ENCODE data around the gene ZNF324. TPM values are rescaled to one million over a fixed set of nuclear protein-coding genes. Genes with fewer than 3 reads are reported as not detected.
"Not testable (repeated sequence)": the region's sequence is repeated elsewhere in the genome, so short reads cannot be mapped to it uniquely, and the experiment has no call there.

The ZNF324 gene
- 10 to 100 TPM in 3 of 4 donors, 1 to 10 TPM in 1; 7.3 to 23.3 (median 15.8) TPM for total RNA-seq

DNA sequence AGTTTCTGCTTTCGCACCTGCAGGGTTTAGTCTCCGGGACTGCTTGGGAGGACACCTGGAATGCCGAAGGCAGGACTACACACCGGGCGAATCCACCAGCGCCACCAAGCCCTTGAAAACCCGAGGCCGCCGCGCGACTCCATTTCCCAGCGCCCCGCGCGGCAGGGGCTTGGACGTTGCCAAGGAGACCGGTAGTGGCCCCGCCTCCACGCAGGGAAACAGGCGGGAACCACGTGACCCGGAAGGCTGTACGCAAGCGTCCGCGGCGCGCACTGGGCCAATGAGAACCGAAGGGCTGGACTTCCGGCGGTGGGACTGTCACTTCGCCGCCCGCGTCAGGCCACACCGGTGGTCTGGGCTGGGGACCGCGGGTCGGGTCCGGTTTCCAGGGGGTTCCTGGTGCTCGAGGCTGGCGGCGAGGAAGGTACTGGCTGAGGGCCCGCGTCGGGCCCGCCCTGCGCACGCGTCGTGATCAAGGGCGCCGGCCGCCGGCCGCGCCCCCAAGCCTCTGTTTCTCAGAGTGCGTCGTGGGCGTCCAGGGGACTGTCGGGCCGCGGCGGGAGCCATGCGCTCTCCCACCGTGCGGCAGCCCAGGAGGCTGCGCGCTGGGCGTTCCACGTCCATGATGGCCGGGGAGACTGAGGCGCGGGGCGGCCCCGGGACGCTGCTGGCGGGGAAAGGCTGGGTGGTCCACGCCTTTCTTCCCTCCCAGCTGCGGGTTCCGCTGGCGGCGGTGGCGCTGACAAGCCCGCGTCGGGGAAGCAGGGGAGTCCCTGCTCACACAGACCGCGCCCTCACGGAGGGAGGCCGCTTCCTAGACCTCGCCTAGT is at the start of gene ZNF324:
Gene ZNF324, plus strand, starts transcription at position 321 of the 830 bp plus-strand sequence. CDS start 2,106 bp downstream, outside the sequence.
- peak; percentile 95 for ATAC-seq (ENCODE audit: low FRiP score)
- peak; percentile 97 for DNase-seq (ENCODE audit: low spot score)
- TF ChIP-seq, protein P1, sequence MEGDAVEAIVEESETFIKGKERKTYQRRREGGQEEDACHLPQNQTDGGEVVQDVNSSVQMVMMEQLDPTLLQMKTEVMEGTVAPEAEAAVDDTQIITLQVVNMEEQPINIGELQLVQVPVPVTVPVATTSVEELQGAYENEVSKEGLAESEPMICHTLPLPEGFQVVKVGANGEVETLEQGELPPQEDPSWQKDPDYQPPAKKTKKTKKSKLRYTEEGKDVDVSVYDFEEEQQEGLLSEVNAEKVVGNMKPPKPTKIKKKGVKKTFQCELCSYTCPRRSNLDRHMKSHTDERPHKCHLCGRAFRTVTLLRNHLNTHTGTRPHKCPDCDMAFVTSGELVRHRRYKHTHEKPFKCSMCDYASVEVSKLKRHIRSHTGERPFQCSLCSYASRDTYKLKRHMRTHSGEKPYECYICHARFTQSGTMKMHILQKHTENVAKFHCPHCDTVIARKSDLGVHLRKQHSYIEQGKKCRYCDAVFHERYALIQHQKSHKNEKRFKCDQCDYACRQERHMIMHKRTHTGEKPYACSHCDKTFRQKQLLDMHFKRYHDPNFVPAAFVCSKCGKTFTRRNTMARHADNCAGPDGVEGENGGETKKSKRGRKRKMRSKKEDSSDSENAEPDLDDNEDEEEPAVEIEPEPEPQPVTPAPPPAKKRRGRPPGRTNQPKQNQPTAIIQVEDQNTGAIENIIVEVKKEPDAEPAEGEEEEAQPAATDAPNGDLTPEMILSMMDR (IDR thresholded peaks at IDR 0.05) = no peak

DNA sequence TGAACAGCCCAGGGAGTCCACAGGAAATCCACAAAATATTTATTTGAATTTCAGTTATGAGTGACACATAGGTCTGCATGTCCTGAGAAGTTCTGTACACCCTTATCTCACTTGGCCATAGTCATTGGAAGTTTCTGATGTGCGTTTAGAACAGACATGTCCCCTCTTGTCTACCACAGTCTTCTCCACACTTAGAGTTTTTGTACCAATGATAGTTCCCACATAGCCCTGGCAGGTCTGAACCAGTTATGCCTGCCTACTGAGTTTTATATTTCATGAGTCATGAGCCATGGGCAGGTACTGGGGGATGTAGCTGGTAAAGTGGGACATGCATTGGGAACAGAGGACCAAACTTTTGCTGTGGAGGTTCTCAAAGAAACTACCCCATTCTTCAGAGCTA is 38.3 kb upstream of the ZNF324 start:
- DNase-seq (ENCODE audit: low spot score) (no peak), ATAC-seq (ENCODE audit: low FRiP score) (no peak)
- TF ChIP-seq, protein P1 (IDR thresholded peaks at IDR 0.05) = no peak

DNA sequence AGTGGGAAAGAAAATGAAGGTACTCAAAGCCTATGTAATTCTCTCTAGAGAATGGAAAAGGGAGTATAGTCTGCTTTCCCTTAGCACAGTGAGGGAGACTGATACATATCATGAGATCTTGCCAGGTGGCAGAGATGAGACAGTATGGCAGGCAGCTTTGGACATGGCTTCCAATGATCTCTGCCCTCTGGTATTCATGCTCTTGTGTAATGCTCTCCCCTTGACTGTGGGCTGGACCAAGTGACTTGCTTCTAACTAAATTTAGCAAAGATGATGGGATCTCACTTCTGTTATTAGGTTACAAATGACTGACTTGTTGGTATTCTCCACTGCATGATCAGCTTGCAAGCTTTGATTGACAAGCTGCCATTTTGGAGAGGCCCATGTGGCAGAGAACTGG is 37.1 kb upstream of the ZNF324 start:
- DNase-seq (ENCODE audit: low spot score) (no peak), ATAC-seq (ENCODE audit: low FRiP score) (no peak)
- TF ChIP-seq, protein P1 (IDR thresholded peaks at IDR 0.05) = no peak

DNA sequence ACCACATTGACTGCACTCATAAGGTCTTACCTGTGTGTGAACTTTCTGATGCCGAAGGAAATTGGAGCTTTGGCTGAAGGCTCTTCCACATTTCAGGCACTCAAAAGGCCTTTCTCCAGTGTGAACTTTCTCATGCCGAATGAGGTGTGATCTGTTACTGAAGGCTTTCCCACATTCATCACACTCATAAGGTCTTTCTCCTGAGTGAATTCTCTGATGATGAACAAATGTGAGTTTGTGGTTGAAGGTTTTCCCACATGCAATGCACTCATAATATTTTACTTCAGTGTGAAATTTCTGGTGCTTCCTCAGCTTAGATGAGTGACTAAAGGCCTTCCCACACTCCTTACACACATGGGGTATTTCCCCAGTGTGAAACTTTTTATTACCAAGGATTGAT is 32.7 kb upstream of the ZNF324 start:
- ATAC-seq (ENCODE audit: low FRiP score) (no peak), DNase-seq (ENCODE audit: low spot score) (no peak)
- TF ChIP-seq, protein P1 (IDR thresholded peaks at IDR 0.05) = no peak

DNA sequence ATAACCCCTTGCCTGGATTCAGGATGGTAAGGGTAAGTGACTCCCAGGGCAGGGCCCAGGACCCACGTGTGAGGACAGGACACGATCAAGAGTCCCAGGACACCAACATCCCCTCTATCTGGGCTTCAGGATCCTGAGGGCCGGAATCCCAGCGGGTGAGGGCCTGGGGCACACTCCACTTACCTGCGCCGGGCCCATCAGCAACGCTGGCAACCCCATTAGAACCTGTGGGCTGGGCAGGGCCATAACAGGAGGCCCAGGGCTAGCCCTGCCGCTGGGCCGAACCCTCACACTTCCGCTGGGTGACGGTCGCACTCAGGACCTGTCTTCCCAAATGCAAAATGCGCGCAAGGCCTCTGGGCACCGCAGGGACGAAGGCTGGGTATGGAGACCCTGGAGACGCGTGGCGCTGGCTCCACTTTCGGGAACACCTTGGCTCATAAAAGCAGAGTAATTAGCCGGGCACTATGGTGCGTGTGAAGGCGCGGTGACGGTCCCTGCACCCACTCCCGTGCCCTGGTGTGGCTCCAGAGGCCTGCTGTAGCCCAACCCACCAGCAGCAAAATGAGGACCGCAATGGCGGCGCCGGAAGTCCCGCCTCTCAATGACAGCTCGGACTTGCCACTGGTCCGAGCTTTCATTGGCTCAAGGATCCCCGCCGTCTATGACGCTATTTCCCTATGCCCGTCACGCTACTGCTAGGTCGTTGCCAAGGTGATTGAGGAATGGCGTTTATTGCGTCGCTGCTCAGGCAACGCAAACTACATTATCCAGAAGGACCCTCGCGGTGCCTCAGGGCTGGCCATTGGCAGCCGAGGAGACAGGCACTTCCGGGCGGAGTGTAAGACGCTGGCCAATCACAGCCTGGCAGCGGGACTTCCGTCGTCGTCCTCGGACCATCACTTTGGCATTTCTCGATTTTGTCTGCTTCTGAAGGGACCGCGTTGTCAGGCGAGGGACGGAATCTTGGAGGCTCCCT is 27.0 kb upstream of the ZNF324 start, which contains the start of gene ZNF132:
Gene ZNF132, minus strand, starts transcription at position 578 of the 979 bp plus-strand sequence. Its CDS starts 332 bp downstream, at position 246.
- ATAC-seq (ENCODE audit: low FRiP score) (peak; percentile 99), DNase-seq (ENCODE audit: low spot score) (peak; percentile 93)
- TF ChIP-seq, protein P1 (IDR thresholded peaks at IDR 0.05) = no peak

DNA sequence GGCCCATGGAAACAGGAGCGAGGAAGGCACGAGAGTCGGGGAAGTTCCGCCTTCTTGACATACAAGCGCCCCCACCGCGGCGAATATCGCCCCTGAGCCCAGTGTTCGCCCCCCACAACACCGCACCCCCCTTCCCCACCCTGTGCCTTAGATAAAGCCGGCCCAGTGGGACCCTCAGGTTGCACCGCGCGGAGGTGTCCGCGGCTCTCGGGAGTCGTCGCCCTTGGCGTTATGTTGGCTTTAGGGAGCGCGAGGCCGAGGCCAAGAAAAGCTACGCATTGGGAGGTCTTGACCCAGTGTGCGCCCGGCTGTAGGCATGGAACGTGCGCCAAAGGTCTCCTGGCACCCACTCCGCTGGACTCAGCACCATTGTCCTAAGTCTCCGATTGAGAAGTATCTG is 26.3 kb upstream of the ZNF324 start:
- TF ChIP-seq, protein P1 (IDR thresholded peaks at IDR 0.05) = no peak
- ATAC-seq (ENCODE audit: low FRiP score) (no peak), DNase-seq (ENCODE audit: low spot score) (no peak)

DNA sequence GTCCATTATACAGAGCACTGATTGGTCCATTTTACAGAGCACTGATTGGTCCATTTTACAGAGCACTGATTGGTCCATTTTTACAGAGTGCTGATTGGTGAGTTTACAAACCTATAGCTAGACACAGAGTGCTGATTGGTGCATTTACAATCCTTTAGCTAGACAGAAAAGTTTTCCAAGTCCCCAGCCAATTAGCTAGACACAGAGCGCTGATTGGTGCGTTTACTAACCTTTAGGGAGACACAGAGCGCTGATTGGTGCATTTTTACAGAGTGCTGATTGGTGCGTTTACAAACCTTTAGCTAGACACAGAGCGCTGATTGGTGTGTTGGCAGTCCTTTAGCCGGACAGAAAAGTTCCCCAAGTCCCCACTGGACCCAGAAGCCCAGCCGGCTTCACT is 23.9 kb upstream of the ZNF324 start:
- DNase-seq (ENCODE audit: low spot score); ATAC-seq (ENCODE audit: low FRiP score): not testable (repeated sequence)

DNA sequence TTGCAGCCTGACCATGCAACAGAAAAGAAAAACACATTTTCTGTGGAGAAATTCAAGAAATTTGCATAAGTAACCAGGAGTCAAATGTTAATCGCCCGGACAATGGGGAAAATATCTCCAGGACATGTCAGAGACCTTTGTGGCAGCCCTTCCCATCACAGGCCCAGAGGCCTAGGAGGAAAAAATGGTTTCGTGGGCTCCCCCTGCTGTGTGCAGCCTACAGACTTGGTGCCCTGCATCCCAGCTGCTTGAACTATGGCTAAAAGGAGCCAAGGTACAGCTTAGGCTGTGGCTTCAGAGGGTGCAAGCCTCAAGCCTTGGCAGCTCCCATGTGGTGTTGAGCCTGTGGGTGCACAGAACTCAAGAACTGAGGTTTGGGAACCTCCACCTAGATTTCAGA is 18.0 kb upstream of the ZNF324 start:
- not testable (repeated sequence) for DNase-seq (ENCODE audit: low spot score); ATAC-seq (ENCODE audit: low FRiP score)

DNA sequence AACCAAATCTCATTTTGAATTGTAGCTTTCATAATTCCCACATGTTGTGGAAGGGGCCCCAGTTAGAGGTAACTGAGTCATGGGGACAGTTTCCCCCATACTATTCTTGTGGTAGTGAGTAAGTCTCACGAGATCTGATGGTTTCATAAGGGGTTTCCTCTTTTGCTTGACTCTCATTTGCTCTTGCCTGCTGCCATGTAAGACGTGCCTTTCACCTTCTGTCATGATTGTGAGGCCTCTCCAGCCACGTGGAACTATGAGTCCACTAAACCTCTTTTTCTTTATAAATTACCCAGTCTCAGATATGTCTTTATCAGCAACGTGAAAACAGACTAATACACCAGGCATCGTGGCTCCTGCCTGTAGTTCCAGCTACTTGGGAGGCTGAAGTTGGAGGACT is 16.9 kb upstream of the ZNF324 start:
- not testable (repeated sequence) for ATAC-seq (ENCODE audit: low FRiP score); DNase-seq (ENCODE audit: low spot score)

Data from omental fat pad (tissue), 4 donors.